VCaP (cell line): ENCODE data around the gene MUC21.
"Not testable (repeated sequence)": the region's sequence is repeated elsewhere in the genome, so short reads cannot be mapped to it uniquely, and the experiment has no call there.

Experiments used
- H3K27ac ChIP-seq: fragments of 450-650 bp; 2 replicates; pipeline ENCODE4 v1.5.1; 2017
- TF ChIP-seq, protein P1 (sequence below): fragments of 450-650 bp; conservative IDR thresholded peaks from 2 replicates; pipeline ENCODE4 v1.5.1; 2017; ENCODE audit warnings: mild to moderate bottlenecking, moderate library complexity

Gene MUC21

DNA sequence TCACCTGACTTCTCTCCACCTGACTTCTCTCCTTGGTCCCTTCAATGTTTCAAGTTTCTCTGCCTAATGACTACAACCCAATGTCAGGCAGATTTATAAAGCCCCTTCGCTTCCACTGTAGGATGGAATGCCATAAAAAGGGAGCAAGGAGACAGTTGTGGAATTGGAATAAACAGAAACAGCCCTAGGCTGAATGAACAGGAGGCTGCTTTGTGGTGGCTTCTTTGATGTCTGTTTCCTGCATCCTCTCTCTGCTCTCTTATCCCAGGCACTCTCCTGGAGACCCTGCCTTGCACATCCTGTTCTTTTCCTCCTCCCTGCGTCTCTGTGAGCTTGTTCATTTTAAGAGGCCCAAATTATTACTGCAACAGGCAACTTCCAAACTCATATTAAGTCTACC is 25.8 kb upstream of the MUC21 start:
- H3K27ac ChIP-seq = no peak overlapping the region
- TF ChIP-seq, protein P1, sequence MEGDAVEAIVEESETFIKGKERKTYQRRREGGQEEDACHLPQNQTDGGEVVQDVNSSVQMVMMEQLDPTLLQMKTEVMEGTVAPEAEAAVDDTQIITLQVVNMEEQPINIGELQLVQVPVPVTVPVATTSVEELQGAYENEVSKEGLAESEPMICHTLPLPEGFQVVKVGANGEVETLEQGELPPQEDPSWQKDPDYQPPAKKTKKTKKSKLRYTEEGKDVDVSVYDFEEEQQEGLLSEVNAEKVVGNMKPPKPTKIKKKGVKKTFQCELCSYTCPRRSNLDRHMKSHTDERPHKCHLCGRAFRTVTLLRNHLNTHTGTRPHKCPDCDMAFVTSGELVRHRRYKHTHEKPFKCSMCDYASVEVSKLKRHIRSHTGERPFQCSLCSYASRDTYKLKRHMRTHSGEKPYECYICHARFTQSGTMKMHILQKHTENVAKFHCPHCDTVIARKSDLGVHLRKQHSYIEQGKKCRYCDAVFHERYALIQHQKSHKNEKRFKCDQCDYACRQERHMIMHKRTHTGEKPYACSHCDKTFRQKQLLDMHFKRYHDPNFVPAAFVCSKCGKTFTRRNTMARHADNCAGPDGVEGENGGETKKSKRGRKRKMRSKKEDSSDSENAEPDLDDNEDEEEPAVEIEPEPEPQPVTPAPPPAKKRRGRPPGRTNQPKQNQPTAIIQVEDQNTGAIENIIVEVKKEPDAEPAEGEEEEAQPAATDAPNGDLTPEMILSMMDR = no peak

DNA sequence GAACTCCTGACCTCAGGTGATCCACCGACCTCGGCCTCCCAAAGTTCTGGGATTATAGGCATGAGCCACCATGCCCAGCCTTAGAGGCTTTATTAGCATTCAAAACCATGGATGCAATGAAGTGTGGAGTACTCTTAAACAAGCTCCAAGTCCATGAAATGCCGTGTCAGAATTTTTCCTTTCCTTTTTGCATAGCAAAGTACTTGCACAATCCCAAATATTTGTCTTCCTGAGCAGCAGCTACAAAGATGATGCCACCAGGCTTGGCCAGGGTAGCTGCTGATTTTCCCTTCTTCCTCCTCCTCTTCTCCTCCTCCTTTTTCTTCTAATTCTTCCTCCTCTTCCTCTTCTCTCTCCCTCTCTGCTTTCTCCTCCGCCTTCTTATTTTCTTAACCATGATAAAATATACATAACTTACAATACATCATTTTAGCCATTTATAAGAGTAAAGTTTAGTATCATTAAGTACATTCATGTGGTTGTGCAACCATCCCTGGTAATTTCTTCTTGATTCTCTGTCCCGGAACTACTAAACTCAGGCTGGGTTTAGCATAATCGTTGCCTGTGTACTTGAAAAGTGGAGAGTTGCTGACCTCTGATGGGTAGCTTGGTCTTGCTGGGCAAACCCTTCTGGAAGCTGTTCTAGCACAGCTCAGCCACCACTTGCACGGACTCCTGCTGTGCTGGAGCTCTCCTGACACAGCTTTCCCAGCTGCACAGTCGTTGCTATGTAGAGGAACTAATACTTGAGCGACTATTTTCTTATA is 22.4 kb upstream of the MUC21 start:
- H3K27ac ChIP-seq = no peak overlapping the region
- TF ChIP-seq, protein P1 = no peak

DNA sequence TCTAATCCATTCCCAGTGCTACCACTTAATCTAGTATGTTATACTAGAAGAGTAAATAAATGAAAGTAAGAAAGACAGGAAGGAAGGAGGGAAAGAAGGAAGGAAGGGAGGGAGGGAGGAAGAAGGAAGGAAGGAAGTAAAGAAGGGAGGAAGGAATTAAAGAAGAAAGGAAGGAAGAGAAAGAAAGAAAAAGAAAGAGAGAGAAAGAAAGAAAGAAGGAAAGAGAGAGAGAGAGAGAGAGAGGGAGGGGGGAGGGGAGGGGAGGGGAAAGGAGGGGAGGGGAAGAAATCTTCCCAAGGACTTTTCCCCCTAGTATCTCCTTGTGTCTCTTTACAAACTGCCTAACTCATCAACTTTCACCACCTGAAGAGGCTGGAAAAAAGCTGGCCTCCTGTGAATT is 20.8 kb upstream of the MUC21 start:
- H3K27ac ChIP-seq = no peak overlapping the region
- TF ChIP-seq, protein P1 = no peak

DNA sequence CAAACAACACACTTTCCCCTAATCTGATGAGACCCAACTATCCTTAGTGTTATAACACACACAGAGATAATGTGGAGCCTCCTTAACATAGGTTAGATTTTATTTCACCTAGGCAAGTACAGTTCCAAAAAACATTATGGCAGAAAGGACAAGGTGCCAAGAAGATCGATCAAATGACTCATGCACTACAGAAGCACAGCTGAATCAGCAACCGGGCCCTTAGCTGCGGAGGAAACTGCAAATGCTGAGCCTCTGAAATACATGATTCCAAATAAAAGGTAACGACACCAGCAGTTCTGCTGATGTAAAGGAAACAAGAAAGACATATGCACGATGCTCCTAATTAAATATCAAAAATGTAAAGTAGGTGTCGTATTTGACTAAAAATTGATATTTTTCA is 19.9 kb upstream of the MUC21 start:
- TF ChIP-seq, protein P1 = no peak
- no peak overlapping the region for H3K27ac ChIP-seq

DNA sequence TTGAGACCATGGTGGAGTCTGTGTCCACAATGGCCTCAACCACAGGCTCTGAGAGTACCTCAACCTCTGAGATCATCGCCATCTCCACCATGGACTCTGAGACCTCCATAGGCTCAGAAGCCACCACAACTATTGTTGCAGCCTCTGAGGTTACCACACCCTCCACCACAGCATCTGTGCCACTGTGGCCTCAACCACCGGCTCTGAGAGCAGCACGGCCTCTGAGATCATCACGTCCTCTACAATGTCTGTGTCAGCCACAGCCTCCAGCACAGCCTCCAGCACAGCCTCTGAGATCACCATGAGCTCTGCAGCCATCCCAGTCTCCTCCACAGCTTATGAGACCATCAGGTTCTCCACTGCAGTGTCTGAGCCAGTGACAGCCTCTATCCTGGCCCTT is 19.4 kb upstream of the MUC21 start:
- TF ChIP-seq, protein P1 = no peak
- no peak overlapping the region for H3K27ac ChIP-seq

DNA sequence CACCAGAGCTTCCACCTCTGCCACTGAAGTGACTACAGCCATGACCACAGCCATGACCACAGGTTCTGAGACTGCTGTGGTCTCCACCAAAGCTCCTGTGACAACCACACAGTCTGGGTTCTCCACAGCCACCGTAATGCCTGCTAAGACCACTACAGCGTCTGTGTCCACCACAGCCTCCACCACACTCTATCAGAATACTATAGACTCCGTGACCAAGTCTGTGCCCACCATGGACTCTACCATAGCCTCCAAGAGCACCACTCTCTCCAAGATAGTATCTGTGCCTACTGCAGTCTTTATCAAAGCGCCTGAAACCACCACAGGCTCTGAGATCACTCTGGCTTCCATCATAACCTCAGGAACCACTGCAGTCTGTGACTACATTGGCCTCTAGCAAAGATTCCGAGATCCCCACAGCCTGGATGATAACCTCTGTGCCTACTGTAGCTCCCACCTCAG is 18.3 kb upstream of the MUC21 start:
- H3K27ac ChIP-seq = no peak overlapping the region
- TF ChIP-seq, protein P1 = no peak

DNA sequence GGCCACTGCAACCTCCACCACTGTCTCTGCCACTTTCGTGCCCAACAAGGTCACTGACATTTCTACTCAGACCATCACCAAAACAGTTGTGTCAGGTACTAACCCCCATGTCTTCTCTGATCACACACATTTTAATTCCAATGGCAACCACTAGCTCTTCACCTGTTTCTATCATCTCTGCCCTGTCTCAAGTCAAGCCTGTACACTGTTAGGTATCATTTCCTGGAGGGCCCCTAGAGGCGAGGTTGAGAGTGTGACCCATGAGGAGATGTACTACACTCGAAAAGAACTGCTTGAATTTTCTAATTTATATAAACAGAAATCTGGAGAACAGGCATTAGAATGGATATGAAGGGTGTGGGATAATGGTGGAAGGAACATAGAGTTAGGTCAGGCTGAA is 17.4 kb upstream of the MUC21 start:
- H3K27ac ChIP-seq = no peak overlapping the region
- TF ChIP-seq, protein P1 = no peak

DNA sequence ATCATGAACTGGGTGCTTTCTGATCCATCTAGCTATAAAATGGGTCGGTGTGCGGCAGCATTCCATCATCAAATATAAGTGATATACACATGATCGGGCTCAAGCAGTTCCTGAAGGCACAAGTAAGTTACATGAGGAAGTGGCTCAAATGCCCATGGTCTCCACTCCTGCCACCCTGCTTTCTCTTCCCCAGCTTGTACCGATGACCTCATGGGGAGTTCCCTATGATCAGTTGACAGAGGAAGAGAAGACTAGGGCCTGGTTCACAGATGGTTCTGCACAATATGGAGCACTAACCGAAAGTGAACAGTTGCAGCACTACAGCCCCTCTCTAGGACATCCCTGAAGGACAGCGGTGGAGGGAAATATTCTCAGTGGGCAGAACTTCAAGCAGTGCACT is 14.3 kb upstream of the MUC21 start:
- H3K27ac ChIP-seq = not testable (repeated sequence)
